GM18858 (cell line): ENCODE results near the gene NODAL.

Experiments
- ATAC-seq: cut with Tn5 transposase; IDR thresholded peaks from one replicate; pipeline ENCODE4 v1.9.1; 2021; ENCODE audit not compliant: unreplicated experiment

Gene NODAL

GRCh38 chr10:70435241-70436085 lies 6.0 kb downstream of the NODAL start:
- ATAC-seq = no peak

DNA sequence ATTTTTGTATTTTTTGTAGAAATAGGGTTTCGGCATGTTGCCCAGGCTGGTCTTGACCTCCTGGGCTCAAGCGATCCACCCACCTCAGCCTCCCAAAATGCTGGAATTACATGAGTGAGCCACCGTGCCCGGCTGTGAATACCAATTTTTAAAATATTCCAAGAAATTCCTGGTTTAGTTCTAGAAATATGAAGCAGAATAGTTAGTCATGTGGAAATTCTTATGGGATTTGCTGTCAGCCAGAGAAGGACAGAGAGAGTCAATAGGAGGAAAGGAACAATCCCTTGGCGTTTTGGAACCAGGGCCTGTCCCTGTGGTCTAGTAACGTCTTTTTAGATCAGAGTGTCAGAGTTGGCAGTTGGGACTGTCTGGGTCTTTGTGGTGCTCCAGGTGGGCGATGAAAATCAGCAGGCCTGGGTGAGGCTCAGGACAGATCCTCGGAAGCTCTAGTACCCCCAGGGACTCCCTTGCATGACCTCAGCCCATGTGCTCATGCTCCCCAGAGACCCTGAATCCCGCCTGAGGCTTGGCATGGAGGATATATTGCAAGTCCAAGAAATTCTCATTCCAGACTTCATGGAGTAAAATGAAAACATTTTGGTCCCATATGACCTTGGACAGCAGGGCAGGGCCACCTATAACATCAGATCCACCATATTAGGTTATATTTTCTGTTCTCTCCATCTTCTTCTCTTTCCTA lies 7.8 kb downstream of the NODAL start:
- no peak for ATAC-seq

DNA sequence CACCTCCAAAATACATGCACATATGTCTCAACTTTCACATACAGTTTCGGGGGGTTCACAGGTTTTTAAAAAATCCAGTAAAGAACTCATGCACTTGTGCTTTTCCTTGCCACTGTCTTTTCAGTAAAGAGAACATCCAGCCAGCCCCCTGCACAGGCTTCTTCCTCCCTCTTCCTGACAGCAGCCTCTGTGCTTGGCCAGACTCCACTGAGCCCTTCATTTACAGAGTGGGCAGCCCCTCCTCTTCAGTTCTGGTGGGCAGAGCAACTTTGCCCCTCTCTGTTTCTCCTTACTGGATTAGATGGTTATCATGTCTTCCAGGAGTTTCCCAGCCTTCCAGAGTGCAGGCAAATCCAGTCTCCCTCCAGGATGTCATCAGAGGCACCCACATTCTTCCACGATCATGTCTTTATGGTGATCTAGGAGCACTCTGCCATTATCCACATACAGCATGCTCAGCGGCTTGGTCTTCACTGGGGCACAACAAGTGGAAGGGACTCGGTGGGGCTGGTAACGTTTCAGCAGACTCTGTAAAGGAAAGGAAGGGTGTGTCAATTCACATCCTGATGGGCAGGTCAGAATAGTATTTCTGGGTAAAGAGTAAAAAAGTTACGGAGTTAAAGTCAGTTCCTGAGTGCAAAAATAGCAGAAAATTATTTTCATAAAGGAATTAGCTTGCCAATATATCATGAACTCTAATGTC lies 8.8 kb downstream of the NODAL start:
- no peak for ATAC-seq

DNA sequence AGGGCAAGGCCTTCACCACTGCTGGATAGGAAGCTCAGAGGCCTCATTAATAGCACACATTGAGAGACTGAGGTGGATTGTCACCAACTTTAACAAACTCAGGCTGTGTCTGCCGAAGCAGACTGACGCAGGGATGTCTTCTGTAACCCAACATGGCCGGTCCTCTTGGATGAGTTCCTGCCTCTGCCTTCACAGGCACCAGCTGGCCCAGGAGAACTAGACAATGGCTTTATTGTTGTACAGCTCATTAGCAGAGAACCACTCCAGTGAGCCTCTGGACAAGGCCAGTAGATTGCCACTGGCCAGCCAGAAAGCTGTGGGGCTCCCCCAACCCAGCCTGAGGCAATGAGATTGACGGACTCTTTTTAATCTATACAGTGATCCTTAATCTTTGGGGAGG lies 9.4 kb downstream of the NODAL start:
- ATAC-seq = no peak

GRCh38 chr10:70430493-70431445 lies 10.7 kb downstream of the NODAL start:
- no peak for ATAC-seq

GRCh38 chr10:70426823-70427222 lies 14.7 kb downstream of the NODAL start:
- ATAC-seq = no peak

GRCh38 chr10:70425096-70425495 lies 16.4 kb downstream of the NODAL start:
- ATAC-seq = no peak

GRCh38 chr10:70424320-70424719 lies 17.2 kb downstream of the NODAL start:
- no peak for ATAC-seq

DNA sequence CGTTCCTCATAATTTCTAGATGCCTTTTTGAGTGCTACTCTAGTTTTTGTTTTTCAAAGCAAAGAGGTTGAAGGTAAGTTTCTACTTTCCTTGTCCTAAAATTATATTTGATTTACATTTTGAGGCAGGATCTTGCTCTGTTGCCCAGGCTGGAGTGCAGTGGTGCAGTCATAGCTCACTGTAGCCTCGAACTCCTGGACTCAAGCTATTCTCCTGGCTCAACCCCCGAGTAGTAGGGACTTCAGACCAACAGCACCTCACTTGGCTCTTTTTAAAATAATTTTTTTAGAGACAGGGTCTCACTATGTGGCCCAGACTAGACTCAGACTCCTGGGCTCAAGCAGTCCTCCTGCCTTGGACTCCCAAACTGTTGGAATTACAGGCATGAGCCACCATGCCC lies 22.8 kb downstream of the NODAL start:
- ATAC-seq = no peak

DNA sequence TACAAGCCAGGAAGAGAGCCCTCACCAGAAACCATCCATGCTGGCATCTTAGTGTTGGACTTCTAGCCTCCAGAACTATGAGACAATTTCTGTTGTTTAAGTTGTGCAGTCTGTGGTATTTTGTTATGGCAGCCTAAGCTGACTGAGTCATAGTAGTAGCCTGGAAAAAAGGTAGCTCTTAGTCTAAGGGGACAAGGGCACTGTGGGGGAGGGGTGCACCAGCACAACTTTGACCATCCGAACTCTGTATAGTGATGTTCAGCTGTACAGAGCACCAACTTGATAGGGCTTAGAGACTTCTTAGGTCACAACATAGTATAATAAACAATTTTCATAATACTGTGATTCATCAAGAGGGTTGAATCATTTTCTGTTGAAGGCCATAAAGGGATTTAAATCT lies 23.3 kb downstream of the NODAL start:
- ATAC-seq = no peak

DNA sequence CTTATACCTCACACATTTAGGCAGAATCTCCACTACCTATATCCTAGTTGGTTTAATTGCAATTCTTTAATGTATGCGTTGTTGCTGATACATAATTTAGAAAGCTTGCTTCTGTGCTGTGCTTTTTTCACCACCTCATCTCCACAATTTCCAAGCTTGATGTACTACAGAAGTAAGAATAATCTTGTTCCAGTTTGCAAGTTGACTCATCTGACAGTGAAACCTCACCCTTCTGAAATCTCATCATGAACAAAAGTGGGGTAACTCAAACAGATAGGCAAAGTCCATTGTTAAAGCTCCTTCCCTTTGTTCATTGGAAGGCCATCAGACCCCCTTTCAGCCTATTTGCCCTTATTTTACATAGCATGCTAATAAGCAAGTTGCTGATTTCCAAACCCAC lies 23.9 kb downstream of the NODAL start:
- no peak for ATAC-seq

- ATAC-seq = no peak
Observed at GRCh38 chr10:70412356-70412755, 29.1 kb downstream of the NODAL start.

DNA sequence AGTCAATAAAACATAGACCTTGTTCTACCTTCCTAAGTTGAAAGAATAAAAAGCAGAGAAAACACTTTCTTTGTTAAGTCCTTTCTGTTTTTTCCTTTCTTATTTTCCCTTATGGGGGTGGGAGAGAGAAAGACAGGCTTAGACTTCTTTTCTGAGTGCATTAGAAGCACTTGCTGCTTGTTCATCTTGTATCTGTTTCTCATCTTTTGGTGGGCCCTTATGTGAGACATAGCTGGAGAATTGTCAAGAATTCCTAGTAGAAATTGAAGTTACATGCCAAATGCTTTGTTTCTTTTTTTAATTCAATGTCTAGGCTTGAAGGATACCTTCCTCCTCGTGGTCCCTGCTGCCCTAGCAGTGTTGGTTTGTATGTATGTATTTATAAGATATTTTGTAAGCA lies 30.9 kb downstream of the NODAL start:
- no peak for ATAC-seq

DNA sequence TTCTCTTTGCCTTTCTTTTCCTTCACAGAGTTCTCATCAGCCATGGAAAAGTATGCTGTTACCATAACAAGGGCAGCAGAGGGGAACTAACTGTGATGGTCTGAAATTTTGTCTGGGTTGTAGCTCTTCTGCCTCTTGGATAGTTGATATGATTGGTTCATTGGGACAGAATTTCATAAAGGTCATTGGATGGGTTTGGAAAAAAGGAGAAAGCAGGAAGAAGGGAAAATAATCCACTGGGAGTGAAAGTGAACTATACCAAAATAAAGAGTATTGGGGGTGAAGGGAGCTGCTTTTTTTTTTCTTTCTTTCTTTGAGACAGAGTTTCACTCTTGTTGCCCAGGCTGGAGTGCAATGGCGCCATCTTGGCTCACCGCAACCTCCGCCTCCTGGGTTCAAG lies 31.7 kb downstream of the NODAL start:
- ATAC-seq = no peak

DNA sequence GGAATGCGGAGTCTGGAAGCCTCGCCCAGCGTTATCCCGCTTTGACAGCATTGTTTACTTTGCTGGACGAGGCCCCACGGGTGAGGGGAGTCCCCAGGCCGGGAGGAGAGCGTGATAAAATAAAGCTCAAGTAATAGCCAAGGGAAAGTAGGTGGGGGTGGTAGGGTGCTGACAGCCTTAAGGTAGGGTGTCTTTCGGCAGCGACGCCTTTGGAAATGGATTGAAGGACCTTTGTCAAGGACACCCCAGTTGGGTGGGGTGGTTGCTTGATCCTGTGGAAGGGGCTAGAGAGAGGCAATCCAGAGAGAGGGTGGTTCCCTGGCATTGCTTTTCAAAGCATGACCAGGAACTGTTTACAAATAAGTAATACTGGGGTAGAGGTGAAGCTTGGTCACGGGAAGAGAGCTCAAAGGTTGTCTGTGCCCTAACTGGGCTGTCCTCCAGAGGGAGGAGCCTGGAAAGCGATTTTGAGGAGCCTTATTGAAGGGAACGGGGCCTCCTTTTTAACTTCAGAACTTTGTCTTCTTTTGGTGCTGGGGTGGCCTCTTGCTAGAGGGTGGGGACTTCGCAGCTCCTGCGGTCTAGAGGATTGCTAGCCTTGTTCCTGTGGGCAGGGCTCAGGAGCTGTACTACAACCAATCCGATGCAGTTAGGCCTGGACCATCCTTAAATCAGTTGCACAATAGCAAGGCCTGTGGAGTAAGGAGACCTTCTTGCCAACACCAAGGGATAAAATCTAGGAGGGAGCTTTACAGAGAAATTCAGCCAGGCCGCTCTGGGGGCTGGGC lies 36.2 kb downstream of the NODAL start:
- no peak for ATAC-seq

DNA sequence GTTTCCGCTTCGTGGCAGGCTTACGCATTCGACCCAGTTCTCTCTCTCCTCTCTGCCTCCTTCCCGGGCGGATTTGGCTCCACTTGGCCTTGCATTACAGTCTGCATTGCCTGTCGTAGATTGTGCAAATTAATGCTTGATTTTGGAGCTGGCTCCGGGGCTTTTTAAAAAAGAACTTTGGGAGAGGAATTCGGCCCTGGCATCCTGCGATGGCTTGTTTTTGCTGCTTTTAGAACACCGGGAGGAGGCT lies 36.8 kb downstream of the NODAL start:
- no peak for ATAC-seq

- ATAC-seq = peak; percentile 70
Observed at GRCh38 chr10:70404036-70404786, 37.3 kb downstream of the NODAL start, which contains the start of gene EIF4EBP2. EIF4EBP2 (plus strand) TSS chr10:70404145; CDS start chr10:70404402, 257 bp downstream.

DNA sequence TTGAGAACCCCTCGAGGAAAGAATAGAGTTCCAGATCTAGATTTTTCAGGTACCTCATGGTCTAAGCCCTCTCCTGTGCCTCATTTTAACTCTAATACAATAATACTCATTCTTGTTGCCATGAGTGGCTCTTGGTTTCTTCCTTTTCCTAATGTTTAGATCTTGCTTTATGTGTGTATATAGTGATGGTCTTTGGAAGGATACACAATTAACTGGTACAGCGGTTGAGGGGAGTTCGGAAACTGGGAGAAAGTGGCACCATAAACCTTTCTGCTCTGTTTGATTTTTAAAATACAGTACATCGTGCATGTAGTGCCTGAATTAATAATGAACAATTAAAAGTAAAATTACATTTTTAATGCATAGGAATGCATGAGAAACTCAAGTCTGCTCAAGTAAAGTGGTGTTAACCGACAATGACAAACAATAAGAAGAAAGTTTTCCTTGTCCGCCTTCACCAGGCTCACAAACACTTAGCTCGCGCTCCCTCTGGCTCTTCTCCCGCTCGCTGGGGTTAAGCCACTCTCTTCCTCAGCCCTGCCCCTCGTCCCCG lies 37.9 kb downstream of the NODAL start:
- no peak for ATAC-seq

DNA sequence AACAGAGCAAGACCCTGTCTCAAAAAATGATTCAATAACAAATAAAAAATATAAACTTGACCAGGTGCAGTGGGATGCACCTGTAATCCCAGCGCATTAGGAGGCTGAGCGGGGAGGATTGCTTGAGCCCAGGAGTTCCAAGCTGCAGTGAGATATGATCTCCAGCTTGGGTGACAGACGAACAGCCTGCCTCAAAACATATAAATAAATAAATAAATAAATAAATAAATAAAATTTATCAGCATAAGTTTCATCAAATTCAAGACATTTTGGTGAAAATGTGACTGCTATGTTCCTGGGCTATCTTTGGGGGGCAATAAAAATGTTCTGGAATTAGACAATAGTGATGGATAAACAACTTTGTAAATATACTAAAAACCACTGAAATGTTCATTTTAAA lies 42.3 kb downstream of the NODAL start:
- no peak for ATAC-seq
